RCC 7860 (cell line): ENCODE data around the gene OGFR.

Experiments used
- DNase-seq: peaks from one replicate; pipeline ENCODE4 v3.0.0-alpha.2; 2015; ENCODE audit warnings: low spot score
- FAIRE-seq: peaks from 2 replicates; lab custom pipeline; 2012; peaks lifted over from hg19 to GRCh38; lab: Jason Lieb, UNC

Gene OGFR

DNA sequence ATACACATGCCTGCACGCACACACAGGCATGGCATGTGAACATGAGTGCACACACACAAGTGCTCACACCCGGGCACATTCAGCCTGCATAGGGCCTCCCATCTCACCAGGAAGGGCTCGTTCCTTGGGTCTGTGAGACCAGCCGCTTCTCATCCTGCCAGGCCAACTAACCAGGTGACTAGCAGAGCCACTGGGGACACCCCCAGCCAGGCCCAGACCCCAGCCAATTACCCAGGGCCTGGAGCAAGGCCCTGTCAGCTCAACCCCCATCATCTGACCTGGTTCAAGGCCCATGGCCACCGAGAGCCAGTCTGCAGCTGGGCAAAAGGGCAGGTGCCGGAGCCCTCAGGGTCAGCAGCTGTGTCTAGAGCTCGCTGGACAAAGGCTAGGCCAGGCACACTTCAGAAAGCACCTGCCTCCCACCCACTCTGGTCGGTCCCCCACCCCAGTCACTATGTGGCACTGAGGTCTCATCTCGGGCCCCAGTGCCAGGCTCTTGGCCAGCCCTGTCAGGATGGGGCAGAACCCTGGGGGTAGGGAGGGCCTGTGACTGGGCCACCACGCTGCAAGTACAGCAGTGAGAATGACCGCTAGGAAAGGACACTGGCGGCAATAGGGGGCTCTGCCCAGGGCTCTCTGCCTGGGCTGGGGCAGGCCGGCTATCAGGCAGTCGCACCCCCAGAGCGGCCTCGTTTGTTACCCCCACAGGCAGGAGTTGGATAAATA lies 35.1 kb upstream of the OGFR start:
- FAIRE-seq: no peak

GRCh38 chr20:62770111-62770910 lies 34.3 kb upstream of the OGFR start:
- no peak for DNase-seq
- no peak for FAIRE-seq

More for the DNA sequence above, 35.1 kb upstream of the OGFR start:
- DNase-seq: no peak

DNA sequence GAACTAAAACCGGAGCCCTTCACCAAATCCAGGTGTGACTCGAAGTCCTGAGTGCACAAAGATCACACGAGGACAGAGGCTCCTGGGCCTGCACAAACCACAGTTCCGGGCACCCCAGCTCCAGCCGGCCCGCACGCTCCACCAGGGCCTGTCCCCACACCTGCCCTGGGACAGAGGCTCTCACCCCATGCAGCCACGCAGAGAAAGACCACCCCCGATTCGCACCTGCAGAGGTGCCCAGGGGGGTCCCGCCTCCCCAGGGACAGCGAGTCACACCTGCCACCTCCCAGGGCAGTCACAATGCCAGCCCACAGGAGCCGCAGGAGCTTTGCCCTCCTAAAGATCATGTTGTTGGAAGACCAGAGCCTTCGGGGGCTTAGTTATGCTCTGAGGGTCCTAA lies 33.7 kb upstream of the OGFR start:
- FAIRE-seq: no peak
- DNase-seq: no peak

- DNase-seq: no peak
- no peak for FAIRE-seq
Observed at GRCh38 chr20:62771396-62772102, 33.1 kb upstream of the OGFR start.

GRCh38 chr20:62772103-62772611 lies 32.5 kb upstream of the OGFR start:
- DNase-seq (no peak), FAIRE-seq (no peak)

GRCh38 chr20:62772619-62772989 lies 32.0 kb upstream of the OGFR start:
- FAIRE-seq (no peak), DNase-seq (no peak)

- FAIRE-seq: no peak
- no peak for DNase-seq
Observed at GRCh38 chr20:62772990-62773844, 31.4 kb upstream of the OGFR start.

GRCh38 chr20:62773845-62774714 lies 30.6 kb upstream of the OGFR start:
- FAIRE-seq: no peak
- DNase-seq: no peak

DNA sequence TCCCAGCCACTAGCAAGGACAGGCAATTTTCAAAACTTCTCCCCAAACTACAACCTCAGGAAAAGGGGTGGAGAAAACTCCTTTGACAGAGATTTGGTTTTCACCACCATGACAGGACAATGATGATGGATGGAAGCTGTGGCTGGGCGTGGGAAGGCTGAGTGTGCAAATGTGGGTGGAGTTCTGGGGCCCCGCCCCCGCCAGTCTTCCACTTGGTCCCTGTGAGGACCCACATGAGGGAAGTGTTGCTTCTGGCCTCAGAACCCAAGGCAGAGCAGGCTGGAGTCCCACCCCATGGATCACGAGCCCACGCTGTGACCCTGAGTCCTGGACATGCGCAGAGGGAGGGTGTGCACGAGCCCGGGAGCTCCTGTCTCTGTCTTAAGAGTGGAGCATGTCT lies 29.9 kb upstream of the OGFR start:
- no peak for FAIRE-seq
- DNase-seq: no peak

DNA sequence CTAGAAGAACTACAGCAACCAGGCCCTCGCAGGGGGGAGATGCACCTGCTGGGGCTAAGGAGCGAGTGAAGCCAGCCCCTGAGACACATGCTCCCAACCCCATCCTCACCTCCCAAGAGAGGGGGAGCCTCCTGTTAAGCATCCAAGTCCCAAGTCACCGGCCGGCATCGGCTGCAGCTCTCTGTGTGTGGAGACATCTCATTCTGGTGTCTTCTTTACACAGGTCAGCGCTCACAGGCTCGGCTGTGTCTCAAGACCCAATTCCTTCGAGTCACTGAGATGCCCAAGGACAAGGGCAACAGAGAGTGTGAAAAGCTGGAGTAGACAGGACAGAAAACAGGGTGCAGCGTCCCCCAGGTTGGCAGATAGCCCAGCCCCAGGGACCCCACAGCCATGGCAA lies 29.4 kb upstream of the OGFR start:
- FAIRE-seq (no peak), DNase-seq (no peak)

- no peak for DNase-seq
- FAIRE-seq: no peak
Observed at GRCh38 chr20:62776035-62776691, 28.5 kb upstream of the OGFR start.

DNA sequence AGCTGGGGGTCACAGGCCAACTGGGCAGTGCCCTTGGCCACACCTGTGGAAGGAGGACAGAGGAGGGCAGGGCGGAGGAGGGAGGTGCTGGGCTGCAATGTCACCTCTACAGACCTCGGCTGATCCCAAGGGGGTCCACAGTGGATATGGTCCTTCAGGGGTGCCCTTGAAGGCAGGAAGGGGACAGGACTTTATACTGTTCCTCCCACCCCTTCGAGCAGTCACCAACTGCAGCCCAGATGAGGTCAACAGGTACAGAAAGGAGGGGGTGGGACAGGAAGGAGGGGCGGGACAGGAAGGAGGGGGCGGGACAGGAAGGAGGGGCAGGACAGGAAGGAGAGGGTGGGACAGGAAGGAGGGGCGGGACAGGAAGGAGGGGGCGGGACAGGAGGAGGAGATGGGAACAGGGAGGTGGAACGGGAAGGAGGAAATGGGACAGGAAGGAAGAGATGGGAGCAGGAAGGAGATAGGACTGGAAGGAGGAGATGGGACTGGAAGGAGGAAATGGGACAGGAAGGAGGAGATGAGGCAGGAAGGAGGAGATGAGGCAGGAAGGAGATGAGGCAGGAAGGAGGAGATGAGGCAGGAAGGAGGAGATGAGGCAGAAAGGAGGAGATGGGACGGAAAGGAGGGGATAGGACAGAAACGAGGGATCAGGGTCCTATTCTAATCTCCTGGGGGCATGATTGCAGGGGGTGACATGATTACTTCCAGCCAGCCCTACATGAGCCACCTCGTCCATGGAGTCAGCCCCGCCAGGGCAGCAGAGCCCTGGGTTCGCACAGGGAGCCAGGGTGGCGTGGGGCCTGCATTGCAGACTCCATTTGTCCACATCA lies 27.7 kb upstream of the OGFR start:
- FAIRE-seq (no peak), DNase-seq (peak; percentile 34)

- DNase-seq: no peak
- FAIRE-seq: no peak
Observed at GRCh38 chr20:62777528-62777830, 27.2 kb upstream of the OGFR start.

- FAIRE-seq: no peak
- no peak for DNase-seq
Observed at GRCh38 chr20:62778058-62778457, 26.6 kb upstream of the OGFR start.

DNA sequence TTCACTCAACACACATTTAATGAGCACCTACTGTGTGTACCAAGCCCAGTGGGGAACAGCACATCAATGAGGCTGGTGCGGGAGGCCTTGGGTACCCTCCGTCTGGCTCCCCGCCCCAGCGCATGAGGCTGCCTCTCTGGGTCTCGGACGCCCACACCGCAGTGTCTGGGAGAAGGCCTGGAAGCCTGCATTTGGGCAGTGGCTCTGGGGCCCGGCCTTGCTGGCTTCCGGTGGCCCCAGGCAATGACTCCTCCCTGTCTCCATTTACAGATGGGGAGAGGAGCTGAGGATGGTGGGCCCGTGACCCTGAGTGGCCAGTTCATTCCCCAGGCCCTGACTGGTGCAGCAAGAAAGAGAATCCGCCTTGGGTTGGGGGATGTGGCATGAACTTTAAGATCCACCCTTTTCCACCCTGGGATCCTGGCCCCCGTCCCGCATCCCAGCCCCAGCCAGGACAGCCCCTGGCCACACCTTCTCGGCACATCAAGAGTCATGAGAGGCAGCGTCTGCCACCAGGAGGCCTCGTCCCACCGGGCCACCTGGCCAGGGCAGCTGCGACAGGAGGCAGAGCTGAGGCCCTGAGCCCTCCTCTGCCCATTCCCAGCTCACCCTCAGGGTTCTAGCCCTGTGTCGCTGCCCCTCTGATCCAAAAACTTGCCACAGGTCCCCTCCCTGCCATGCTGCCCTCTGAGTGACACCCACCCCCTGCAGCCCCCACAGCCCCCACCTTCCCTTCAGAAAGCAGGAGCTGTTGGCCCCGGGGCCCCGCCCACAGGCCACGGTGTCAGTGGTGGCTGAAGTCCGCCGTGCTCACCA lies 25.8 kb upstream of the OGFR start:
- FAIRE-seq (no peak), DNase-seq (no peak)

- FAIRE-seq (no peak), DNase-seq (no peak)
Observed at GRCh38 chr20:62779417-62779685, 25.3 kb upstream of the OGFR start.

DNA sequence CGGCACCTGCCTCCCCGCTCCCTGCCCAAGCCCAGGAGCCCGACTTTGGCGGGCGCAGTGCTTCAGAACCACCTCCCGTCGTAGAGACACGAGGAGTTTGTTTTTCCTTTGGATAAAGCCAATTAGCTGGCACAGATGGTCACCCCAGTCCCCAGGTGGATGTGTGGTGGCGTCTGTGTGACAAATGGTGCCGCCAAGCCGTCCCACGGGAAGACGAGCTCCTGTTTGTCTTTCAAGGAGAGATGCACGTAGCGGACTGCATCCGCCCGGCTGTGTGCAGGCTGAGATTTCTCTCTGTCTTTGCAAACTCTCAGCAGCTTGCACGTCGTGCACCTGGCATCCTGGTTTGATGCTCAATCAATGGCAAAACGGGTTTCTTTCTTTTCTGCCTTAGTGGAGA lies 24.4 kb upstream of the OGFR start:
- DNase-seq (no peak), FAIRE-seq (no peak)

DNA sequence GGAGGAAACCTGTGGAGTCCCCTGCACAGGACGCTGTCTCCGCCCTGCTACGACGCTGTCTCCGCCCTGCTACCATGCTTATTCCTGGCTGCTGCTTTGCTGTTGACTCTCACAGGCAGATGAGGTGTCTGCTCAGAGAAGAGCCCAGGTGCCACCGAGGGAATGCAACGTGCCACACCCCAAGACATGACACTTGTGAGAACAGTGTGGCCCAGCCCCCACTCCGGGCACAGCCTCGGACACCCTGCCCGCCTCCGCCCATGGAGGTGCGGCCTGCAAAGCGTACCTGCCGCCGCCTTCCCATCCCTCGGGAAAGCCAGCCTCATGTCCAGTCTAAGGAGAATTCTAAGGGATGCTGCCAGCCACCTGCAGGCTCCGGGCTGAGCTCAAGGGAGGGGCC lies 23.9 kb upstream of the OGFR start:
- no peak for FAIRE-seq
- DNase-seq: no peak
